ENCODE data around the gene USP48. TPM values are rescaled to one million over a fixed set of nuclear protein-coding genes. Genes with fewer than 3 reads are reported as not detected.

The USP48 gene
- total RNA-seq, 1 donor from 2014 or later: 67.5 TPM

GRCh38 chr1:21736876-21737275 is 46.1 kb downstream of the USP48 start:
- H3K27ac ChIP-seq: no peak overlapping the region
- H3K4me1 ChIP-seq: no peaks in the 10 kb centered on the region
- intact Hi-C loops (cut with DNase I): no loop called here
- no peaks in the 10 kb centered on the region for H3K27me3 ChIP-seq
- peaks cover 0 to 37% of the 10 kb centered on the region in 2 donors for H3K36me3 ChIP-seq
- no peak for TF ChIP-seq CTCF (IDR thresholded peaks at IDR 0.05)
- no peaks in the 10 kb centered on the region for H3K9me3 ChIP-seq
- no peak for DNase-seq (ENCODE audit: extremely low spot score in 2 of 2)
- H3K4me3 ChIP-seq: no peak overlapping the region

GRCh38 chr1:21736011-21736410 is 46.9 kb downstream of the USP48 start:
- Histone ChIP-seq H3K27me3 (no peaks in the 10 kb centered on the region), H3K9me3 (no peaks in the 10 kb centered on the region), H3K36me3 (peaks cover 0 to 37% of the 10 kb centered on the region in 2 donors), H3K4me3 (no peak overlapping the region), H3K4me1 (no peaks in the 10 kb centered on the region), H3K27ac (no peak overlapping the region)
- TF ChIP-seq POLR2A (IDR thresholded peaks at IDR 0.05) (no peak), CTCF (IDR thresholded peaks at IDR 0.05) (no peak), POLR2AphosphoS5 (IDR thresholded peaks at IDR 0.05; ENCODE audit: insufficient read depth in 1 of 2, low read depth in 1 of 2) (no peak)
- intact Hi-C loops (cut with DNase I): no loop called here
- DNase-seq (ENCODE audit: extremely low spot score in 2 of 2): no peak

- H3K27me3 ChIP-seq: no peaks in the 10 kb centered on the region
- intact Hi-C loops (cut with DNase I): no loop called here
- no peak overlapping the region for H3K27ac ChIP-seq
- DNase-seq (ENCODE audit: extremely low spot score in 2 of 2): no peak
- no peak for TF ChIP-seq CTCF (IDR thresholded peaks at IDR 0.05)
- no peak for TF ChIP-seq POLR2A (IDR thresholded peaks at IDR 0.05)
- TF ChIP-seq POLR2AphosphoS5 (IDR thresholded peaks at IDR 0.05; ENCODE audit: insufficient read depth in 1 of 2, low read depth in 1 of 2): no peak
- peaks cover 0 to 37% of the 10 kb centered on the region in 2 donors for H3K36me3 ChIP-seq
- no peak overlapping the region for H3K4me3 ChIP-seq
- H3K9me3 ChIP-seq: no peaks in the 10 kb centered on the region
- H3K4me1 ChIP-seq: no peaks in the 10 kb centered on the region
Measured at GRCh38 chr1:21734526-21734925, 48.4 kb downstream of the USP48 start.

GRCh38 chr1:21732664-21733063 is 50.3 kb downstream of the USP48 start:
- Histone ChIP-seq H3K36me3 (peaks cover 0 to 47% of the 10 kb centered on the region in 2 donors), H3K27ac (no peak overlapping the region), H3K9me3 (no peaks in the 10 kb centered on the region), H3K4me3 (no peak overlapping the region), H3K4me1 (no peaks in the 10 kb centered on the region), H3K27me3 (no peaks in the 10 kb centered on the region)
- intact Hi-C loops (cut with DNase I): no loop called here
- TF ChIP-seq POLR2AphosphoS5 (IDR thresholded peaks at IDR 0.05; ENCODE audit: insufficient read depth in 1 of 2, low read depth in 1 of 2) (no peak), CTCF (IDR thresholded peaks at IDR 0.05) (no peak), POLR2A (IDR thresholded peaks at IDR 0.05) (no peak)
- no peak for DNase-seq (ENCODE audit: extremely low spot score in 2 of 2)

GRCh38 chr1:21725748-21726392 is 57.1 kb downstream of the USP48 start:
- intact Hi-C loops (cut with DNase I): no loop called here
- H3K27ac ChIP-seq: no peak overlapping the region
- no peak for TF ChIP-seq POLR2AphosphoS5 (IDR thresholded peaks at IDR 0.05; ENCODE audit: insufficient read depth in 1 of 2, low read depth in 1 of 2)
- TF ChIP-seq POLR2A (IDR thresholded peaks at IDR 0.05): no peak
- no peak for TF ChIP-seq CTCF (IDR thresholded peaks at IDR 0.05)
- H3K36me3 ChIP-seq: peaks cover 0 to 26% of the 10 kb centered on the region in 2 donors
- H3K9me3 ChIP-seq: no peaks in the 10 kb centered on the region
- H3K27me3 ChIP-seq: no peaks in the 10 kb centered on the region
- no peak for DNase-seq (ENCODE audit: extremely low spot score in 2 of 2)
- no peak overlapping the region for H3K4me3 ChIP-seq
- no peaks in the 10 kb centered on the region for H3K4me1 ChIP-seq

All from vagina (tissue), 2 donors.